Breast epithelium (tissue), 3 donors: ENCODE measurements around the gene HSD17B14.
"Not testable (repeated sequence)": the region's sequence is repeated elsewhere in the genome, so short reads cannot be mapped to it uniquely, and the experiment has no call there.

Experiments
- CTCF ChIP-seq, 3 donors: fragments of 450-650 bp; IDR thresholded peaks; one replicate each; pipeline ENCODE4 v1.5.1; 2016 to 2017; ENCODE audit warnings: antibody characterized with exemption in 3 of 3, mild to moderate bottlenecking in 3 of 3, moderate library complexity in 3 of 3
- POLR2A ChIP-seq: fragments of 450-650 bp; IDR thresholded peaks from one replicate; pipeline ENCODE4 v1.6.1; 2016; ENCODE audit warnings: antibody characterized with exemption, mild to moderate bottlenecking, moderate library complexity

DNA sequence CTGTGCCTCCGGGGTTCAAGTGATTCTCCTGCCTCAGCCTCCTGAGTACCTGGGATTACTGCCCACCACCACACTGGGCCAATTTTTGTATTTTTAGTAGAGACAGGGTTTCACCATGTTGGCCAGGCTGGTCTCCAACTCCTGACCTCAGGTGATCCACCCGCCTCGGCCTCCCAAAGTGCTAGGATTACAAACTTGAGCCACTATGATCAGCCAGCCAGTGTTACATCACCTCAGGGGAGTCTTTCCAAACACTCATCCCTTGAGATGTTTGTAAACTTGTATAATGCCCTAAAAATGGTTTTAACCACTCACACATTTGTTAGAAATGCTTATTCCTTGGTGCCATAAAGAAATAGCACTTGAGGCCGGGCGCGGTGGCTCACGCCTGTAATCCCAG is 49.9 kb downstream of the HSD17B14 start:
- TF ChIP-seq CTCF (IDR thresholded peaks at IDR 0.05); POLR2A: not testable (repeated sequence)
